ENCODE results near the gene VANGL2. TPM values are rescaled to one million over a fixed set of nuclear protein-coding genes. Genes with fewer than 3 reads are reported as not detected.
A peak's percentile ranks its signal among the peaks of the same experiment; 100 is the strongest.

The VANGL2 gene
- total and polyA plus RNA-seq, 9 of the 15 experiments (the other 6 are each of a cell fraction or from before 2014, with no cell fraction given): 0.28 to 4.0 (median 0.98) TPM

DNA sequence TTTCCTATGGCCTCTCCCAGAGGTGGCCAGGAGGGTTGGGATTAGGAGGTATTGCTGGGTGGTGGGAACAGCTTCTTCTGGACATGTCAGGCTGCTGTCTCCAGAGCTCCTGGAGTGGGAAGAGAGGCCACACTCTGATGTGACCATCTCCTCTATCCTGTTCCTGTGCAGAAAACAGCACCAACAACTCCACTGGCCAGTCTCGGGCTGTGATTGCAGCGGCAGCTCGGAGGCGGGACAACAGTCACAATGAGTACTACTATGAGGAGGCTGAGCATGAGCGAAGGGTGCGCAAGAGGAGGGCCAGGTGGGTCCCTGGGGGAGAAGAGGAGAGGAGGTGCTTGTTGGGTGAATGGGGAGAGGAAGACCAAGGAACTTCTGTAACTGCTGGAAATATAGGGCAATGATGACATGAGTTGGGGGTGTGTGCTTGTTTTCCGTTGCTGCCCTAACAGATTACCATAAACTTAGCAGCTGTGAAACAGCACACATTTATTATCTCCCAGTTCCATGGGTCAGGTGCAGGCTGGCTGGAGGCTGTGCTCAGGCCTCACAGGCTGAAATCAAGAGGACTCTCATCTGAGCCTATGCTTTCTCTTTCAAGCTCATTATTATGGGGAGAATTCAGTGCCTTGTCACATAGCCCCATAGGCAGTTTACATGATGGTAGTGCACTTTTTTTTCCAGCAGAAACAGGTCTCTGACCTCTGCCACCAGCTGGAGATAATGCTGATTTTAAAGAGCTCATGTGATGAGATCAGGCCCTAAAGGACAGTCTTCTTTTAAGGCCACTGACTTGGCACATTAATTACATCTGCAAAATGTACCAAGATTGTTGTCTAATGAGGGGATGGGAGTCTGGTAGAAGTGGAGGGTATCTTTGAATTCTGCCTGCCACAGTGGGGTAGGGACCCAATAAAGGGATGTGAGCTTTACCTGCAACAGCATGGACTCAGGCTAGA, 20.8 kb downstream of the VANGL2 start (continued):
- TF ChIP-seq, protein P1, sequence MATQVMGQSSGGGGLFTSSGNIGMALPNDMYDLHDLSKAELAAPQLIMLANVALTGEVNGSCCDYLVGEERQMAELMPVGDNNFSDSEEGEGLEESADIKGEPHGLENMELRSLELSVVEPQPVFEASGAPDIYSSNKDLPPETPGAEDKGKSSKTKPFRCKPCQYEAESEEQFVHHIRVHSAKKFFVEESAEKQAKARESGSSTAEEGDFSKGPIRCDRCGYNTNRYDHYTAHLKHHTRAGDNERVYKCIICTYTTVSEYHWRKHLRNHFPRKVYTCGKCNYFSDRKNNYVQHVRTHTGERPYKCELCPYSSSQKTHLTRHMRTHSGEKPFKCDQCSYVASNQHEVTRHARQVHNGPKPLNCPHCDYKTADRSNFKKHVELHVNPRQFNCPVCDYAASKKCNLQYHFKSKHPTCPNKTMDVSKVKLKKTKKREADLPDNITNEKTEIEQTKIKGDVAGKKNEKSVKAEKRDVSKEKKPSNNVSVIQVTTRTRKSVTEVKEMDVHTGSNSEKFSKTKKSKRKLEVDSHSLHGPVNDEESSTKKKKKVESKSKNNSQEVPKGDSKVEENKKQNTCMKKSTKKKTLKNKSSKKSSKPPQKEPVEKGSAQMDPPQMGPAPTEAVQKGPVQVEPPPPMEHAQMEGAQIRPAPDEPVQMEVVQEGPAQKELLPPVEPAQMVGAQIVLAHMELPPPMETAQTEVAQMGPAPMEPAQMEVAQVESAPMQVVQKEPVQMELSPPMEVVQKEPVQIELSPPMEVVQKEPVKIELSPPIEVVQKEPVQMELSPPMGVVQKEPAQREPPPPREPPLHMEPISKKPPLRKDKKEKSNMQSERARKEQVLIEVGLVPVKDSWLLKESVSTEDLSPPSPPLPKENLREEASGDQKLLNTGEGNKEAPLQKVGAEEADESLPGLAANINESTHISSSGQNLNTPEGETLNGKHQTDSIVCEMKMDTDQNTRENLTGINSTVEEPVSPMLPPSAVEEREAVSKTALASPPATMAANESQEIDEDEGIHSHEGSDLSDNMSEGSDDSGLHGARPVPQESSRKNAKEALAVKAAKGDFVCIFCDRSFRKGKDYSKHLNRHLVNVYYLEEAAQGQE (IDR thresholded peaks at IDR 0.05; ENCODE audit: borderline replicate concordance): no peak; the same call in 1 of the 2 replicates
- TF ChIP-seq, protein P1 (CRISPR knock-in tag; IDR thresholded peaks at IDR 0.05; ENCODE audit: low read depth): no peak
- TF ChIP-seq ZNF707 (CRISPR knock-in tag; conservative IDR thresholded peaks at IDR 0.05): no peak
- TF ChIP-seq SMAD3 (CRISPR knock-in tag; conservative IDR thresholded peaks at IDR 0.05): no peak
- no peak for TF ChIP-seq NCOA2 (IDR thresholded peaks at IDR 0.05; ENCODE audit: partially characterized antibody in 2 of 2)
- TF ChIP-seq, protein P2, sequence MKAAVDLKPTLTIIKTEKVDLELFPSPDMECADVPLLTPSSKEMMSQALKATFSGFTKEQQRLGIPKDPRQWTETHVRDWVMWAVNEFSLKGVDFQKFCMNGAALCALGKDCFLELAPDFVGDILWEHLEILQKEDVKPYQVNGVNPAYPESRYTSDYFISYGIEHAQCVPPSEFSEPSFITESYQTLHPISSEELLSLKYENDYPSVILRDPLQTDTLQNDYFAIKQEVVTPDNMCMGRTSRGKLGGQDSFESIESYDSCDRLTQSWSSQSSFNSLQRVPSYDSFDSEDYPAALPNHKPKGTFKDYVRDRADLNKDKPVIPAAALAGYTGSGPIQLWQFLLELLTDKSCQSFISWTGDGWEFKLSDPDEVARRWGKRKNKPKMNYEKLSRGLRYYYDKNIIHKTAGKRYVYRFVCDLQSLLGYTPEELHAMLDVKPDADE (conservative IDR thresholded peaks at IDR 0.05; ENCODE audit: control insufficient read depth, low read depth, low read length): no peak
- no peak for TF ChIP-seq JUND (IDR thresholded peaks at IDR 0.05; ENCODE audit: borderline replicate concordance, low read depth, low read length)
- TF ChIP-seq JUND (tag; IDR thresholded peaks at IDR 0.05; ENCODE audit: borderline replicate concordance, low read depth, low read length): no peak
- no peak for TF ChIP-seq SRF (CRISPR knock-in tag; IDR thresholded peaks at IDR 0.05)
- no peak for TF ChIP-seq HNRNPH1 (optimal IDR thresholded peaks at IDR 0.05; ENCODE audit: low read depth, low read length)
- no peak for TF ChIP-seq RFX1 (IDR thresholded peaks at IDR 0.05)
- TF ChIP-seq MTA3 (IDR thresholded peaks at IDR 0.05; ENCODE audit: borderline replicate concordance): no peak
- no peak for TF ChIP-seq CCAR2 (IDR thresholded peaks at IDR 0.05; ENCODE audit: low read depth, low read length)
- TF ChIP-seq, protein P3, sequence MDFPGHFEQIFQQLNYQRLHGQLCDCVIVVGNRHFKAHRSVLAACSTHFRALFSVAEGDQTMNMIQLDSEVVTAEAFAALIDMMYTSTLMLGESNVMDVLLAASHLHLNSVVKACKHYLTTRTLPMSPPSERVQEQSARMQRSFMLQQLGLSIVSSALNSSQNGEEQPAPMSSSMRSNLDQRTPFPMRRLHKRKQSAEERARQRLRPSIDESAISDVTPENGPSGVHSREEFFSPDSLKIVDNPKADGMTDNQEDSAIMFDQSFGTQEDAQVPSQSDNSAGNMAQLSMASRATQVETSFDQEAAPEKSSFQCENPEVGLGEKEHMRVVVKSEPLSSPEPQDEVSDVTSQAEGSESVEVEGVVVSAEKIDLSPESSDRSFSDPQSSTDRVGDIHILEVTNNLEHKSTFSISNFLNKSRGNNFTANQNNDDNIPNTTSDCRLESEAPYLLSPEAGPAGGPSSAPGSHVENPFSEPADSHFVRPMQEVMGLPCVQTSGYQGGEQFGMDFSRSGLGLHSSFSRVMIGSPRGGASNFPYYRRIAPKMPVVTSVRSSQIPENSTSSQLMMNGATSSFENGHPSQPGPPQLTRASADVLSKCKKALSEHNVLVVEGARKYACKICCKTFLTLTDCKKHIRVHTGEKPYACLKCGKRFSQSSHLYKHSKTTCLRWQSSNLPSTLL (IDR thresholded peaks at IDR 0.05): no peak
- TF ChIP-seq ZNF445 (CRISPR knock-in tag; IDR thresholded peaks at IDR 0.05; ENCODE audit: low read depth): no peak
- TF ChIP-seq BHLHE40 (IDR thresholded peaks at IDR 0.05; ENCODE audit: low read length): peak; percentile 87

All from K562 (cell line).